DMS79 treated with DMSO at 0.1 percent for 48 hours (cell line): ENCODE measurements around the gene COX8C.
"Not testable (repeated sequence)": the region's sequence is repeated elsewhere in the genome, so short reads cannot be mapped to it uniquely, and the experiment has no call there.

Source experiments
- DNase-seq: peaks from one replicate; lab custom pipeline; 2025; lab: John Stamatoyannopoulos, UW

COX8C gene

DNA sequence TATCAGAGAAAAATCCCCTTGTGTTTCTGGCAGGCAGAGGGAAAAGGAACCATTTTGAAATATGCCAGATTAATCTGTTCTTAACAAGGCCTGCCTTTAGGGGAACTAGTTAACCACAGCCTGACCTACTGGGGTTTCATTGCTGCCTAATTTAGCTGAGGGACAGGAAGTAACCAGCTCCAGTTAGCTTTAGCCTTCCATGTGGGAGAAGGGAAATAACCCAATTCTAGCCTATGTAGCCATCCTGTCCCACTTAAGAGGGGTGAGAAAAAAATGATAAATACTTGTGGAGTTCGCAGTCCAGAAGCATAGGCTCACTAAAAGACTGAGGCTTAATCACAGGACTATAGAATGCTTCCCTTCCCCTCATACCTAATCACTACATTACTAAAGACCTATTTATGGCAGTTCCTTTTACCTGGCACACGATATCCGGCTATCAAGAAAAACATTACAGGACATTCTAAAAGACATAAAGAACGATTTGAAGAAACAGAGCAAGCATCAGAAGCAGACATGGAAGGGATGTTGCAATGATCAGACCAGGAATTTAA, 22.8 kb downstream of the COX8C start:
- no peak for DNase-seq

DNA sequence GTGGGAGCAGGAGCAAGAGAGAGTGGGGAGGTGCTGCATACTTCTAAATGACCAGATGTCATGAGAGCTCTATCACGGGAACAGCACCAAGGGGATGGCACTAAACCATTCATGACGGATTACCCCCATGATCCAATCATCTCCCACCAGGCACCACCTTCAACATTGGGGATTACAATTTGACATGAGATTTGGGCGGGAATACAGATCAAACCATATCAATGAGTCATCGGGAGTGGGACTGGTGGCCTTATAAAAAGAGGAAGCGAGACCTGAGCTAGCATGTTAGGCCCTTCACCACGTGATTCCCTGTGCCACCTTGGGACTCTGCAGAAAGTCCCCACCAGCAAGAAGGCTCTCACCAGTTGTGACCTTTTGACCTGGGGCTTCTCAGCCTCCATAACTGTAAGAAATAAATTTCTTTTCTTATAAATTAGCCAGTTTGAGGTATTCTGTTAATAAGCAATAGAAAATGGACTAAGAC, 28.7 kb downstream of the COX8C start:
- DNase-seq, result no peak

- no peak for DNase-seq
These were observed 32.8 kb downstream of the COX8C start for GRCh38 chr14:93379831-93380230.

GRCh38 chr14:93381644-93382043, 34.7 kb downstream of the COX8C start:
- no peak for DNase-seq

GRCh38 chr14:93384256-93384655, 37.3 kb downstream of the COX8C start:
- DNase-seq, result not testable (repeated sequence)

GRCh38 chr14:93395231-93395630, 48.2 kb downstream of the COX8C start:
- DNase-seq, result no peak

- DNase-seq, result no peak
These were observed 49.5 kb downstream of the COX8C start for GRCh38 chr14:93396456-93396855.
